Tibial nerve (tissue), 4 donors: Measurements from ENCODE around the gene TWNK.

Experiments
- CTCF ChIP-seq, 5 experiments: fragments of 200-600 bp in 3 of 5; fragments of 450-650 bp in 2 of 5; sonication (generic) in 3 of 5; IDR thresholded peaks; one replicate each; pipeline ENCODE4 v1.5.1; 2016 to 2019; ENCODE audit warnings: antibody characterized with exemption in 5 of 5, mild to moderate bottlenecking in 3 of 5, moderate library complexity in 2 of 5
- EP300 ChIP-seq, 2 donors: sonication (generic); formaldehyde crosslinking; IDR thresholded peaks; one replicate each; pipeline ENCODE4 v1.6.1; 2017; ENCODE audit warnings: antibody characterized with exemption in 2 of 2, mild to moderate bottlenecking in 1 of 2
- POLR2A ChIP-seq, 2 donors: fragments of 450-650 bp; IDR thresholded peaks; one replicate each; pipeline ENCODE4 v1.6.1; 2017; ENCODE audit warnings: antibody characterized with exemption in 2 of 2, mild to moderate bottlenecking in 2 of 2, moderate library complexity in 2 of 2

- TF ChIP-seq CTCF (IDR thresholded peaks at IDR 0.05) (no peak), POLR2A (IDR thresholded peaks at IDR 0.05) (no peak), EP300 (IDR thresholded peaks at IDR 0.05) (no peak)
These were observed 16.4 kb downstream of the TWNK start for GRCh38 chr10:101003639-101004206.
